SK-N-MC (cell line): ENCODE results near the gene PBX1.

Experiments used
- DNase-seq: peaks from one replicate; pipeline ENCODE4 v3.0.0-alpha.2; 2011; ENCODE audit warnings: low read depth, low spot score
- H3K27ac ChIP-seq: fragments of 200-600 bp; sonication (generic); 2 replicates; pipeline ENCODE4 v1.5.1; 2016; ENCODE audit warnings: mixed run types
- H3K36me3 ChIP-seq: fragments of 200-600 bp; sonication (generic); 2 replicates; pipeline ENCODE4 v1.6.1; 2017; ENCODE audit warnings: antibody characterized with exemption, low read length, mixed read lengths; ENCODE audit not compliant: insufficient read depth
- H3K4me3 ChIP-seq: fragments of 200-600 bp; sonication (generic); 2 replicates; pipeline ENCODE4 v1.5.1; 2016
- H3K9ac ChIP-seq: fragments of 200-600 bp; sonication (generic); 2 replicates; pipeline ENCODE4 v1.8.0; 2017; ENCODE audit warnings: mixed run types, mixed read lengths; ENCODE audit not compliant: insufficient read length
- H3K9me3 ChIP-seq: fragments of 200-600 bp; sonication (generic); 2 replicates; pipeline ENCODE4 v1.6.1; 2017; ENCODE audit warnings: low read depth, mild to moderate bottlenecking, antibody characterized with exemption, low read length, moderate library complexity, mixed read lengths
- EZH2 ChIP-seq: fragments of 200-600 bp; sonication (generic); IDR thresholded peaks from one replicate; pipeline ENCODE4 v1.6.1; 2017; ENCODE audit warnings: antibody characterized with exemption
- FOXP2 ChIP-seq: optimal IDR thresholded peaks from 2 replicates; pipeline ENCODE3; 2011; ENCODE audit warnings: mild to moderate bottlenecking, moderate library complexity; ENCODE audit not compliant: insufficient read depth; ENCODE audit errors: extremely low read length, control extremely low read depth
- POLR2AphosphoS5 ChIP-seq: IDR thresholded peaks from 2 replicates; pipeline ENCODE4 v1.6.1; 2012; ENCODE audit warnings: mild to moderate bottlenecking, low read depth, low read length, borderline replicate concordance

Gene PBX1

GRCh38 chr1:164842870-164843269, 283.9 kb downstream of the PBX1 start:
- H3K36me3 ChIP-seq, result peaks cover 15% of the 10 kb centered on the region; the same call in 1 of the 2 replicates
- no peaks in the 10 kb centered on the region for H3K9me3 ChIP-seq
- H3K9ac ChIP-seq, result no peak overlapping the region
- TF ChIP-seq POLR2AphosphoS5 (no peak), FOXP2 (no peak), EZH2 (no peak)
- no peak for DNase-seq
- H3K27ac ChIP-seq, result no peak overlapping the region
- no peak overlapping the region for H3K4me3 ChIP-seq

GRCh38 chr1:164843743-164844500, 284.9 kb downstream of the PBX1 start:
- Histone ChIP-seq H3K27ac (no peak overlapping the region), H3K36me3 (peaks cover 18% of the 10 kb centered on the region; the same call in 1 of the 2 replicates), H3K4me3 (no peak overlapping the region), H3K9me3 (no peaks in the 10 kb centered on the region), H3K9ac (no peak overlapping the region)
- no peak for TF ChIP-seq FOXP2
- no peak for TF ChIP-seq EZH2
- TF ChIP-seq POLR2AphosphoS5, result no peak
- DNase-seq, result no peak

- TF ChIP-seq FOXP2 (no peak), EZH2 (no peak), POLR2AphosphoS5 (no peak)
- no peak for DNase-seq
Observed at GRCh38 chr1:164846731-164847691, 288.0 kb downstream of the PBX1 start.

GRCh38 chr1:164853146-164853545, 294.2 kb downstream of the PBX1 start:
- DNase-seq, result no peak
- no peak overlapping the region for H3K27ac ChIP-seq
- H3K9ac ChIP-seq, result no peak overlapping the region
- H3K4me3 ChIP-seq, result no peak overlapping the region
- TF ChIP-seq FOXP2 (no peak), POLR2AphosphoS5 (no peak), EZH2 (no peak)
- H3K36me3 ChIP-seq, result no peaks in the 10 kb centered on the region; the same call in 1 of the 2 replicates
- no peaks in the 10 kb centered on the region for H3K9me3 ChIP-seq

More at GRCh38 chr1:164846731-164847691, 288.0 kb downstream of the PBX1 start:
- Histone ChIP-seq H3K36me3 (peaks cover 18% of the 10 kb centered on the region; the same call in 1 of the 2 replicates), H3K9me3 (no peaks in the 10 kb centered on the region), H3K9ac (no peak overlapping the region), H3K27ac (no peak overlapping the region), H3K4me3 (no peak overlapping the region)

- no peaks in the 10 kb centered on the region for H3K36me3 ChIP-seq
- TF ChIP-seq EZH2 (no peak), FOXP2 (no peak), POLR2AphosphoS5 (no peak)
- H3K27ac ChIP-seq, result no peak overlapping the region
- no peak overlapping the region for H3K4me3 ChIP-seq
- no peaks in the 10 kb centered on the region for H3K9me3 ChIP-seq
- DNase-seq, result no peak
- no peak overlapping the region for H3K9ac ChIP-seq
Observed at GRCh38 chr1:164855716-164856329, 296.8 kb downstream of the PBX1 start.

- no peak for DNase-seq
- TF ChIP-seq POLR2AphosphoS5 (no peak), FOXP2 (no peak), EZH2 (no peak)
- Histone ChIP-seq H3K9me3 (no peaks in the 10 kb centered on the region), H3K36me3 (no peaks in the 10 kb centered on the region), H3K9ac (no peak overlapping the region), H3K4me3 (no peak overlapping the region), H3K27ac (no peak overlapping the region)
Observed at GRCh38 chr1:164856381-164856780, 297.4 kb downstream of the PBX1 start.

- no peak for DNase-seq
- no peak for TF ChIP-seq FOXP2
- TF ChIP-seq EZH2, result no peak
- no peak for TF ChIP-seq POLR2AphosphoS5
- H3K9ac ChIP-seq, result no peak overlapping the region
- H3K9me3 ChIP-seq, result no peaks in the 10 kb centered on the region
- H3K27ac ChIP-seq, result no peak overlapping the region
- no peaks in the 10 kb centered on the region for H3K36me3 ChIP-seq
- H3K4me3 ChIP-seq, result no peak overlapping the region
Observed at GRCh38 chr1:164857439-164857838, 298.5 kb downstream of the PBX1 start.

- Histone ChIP-seq H3K9ac (no peak overlapping the region), H3K4me3 (no peak overlapping the region), H3K36me3 (no peaks in the 10 kb centered on the region), H3K27ac (no peak overlapping the region; the same call in 1 of the 2 replicates), H3K9me3 (no peaks in the 10 kb centered on the region)
- TF ChIP-seq FOXP2 (no peak), POLR2AphosphoS5 (no peak), EZH2 (no peak)
- no peak for DNase-seq
Observed at GRCh38 chr1:164858096-164858632, 299.2 kb downstream of the PBX1 start.
